Cardiac muscle cell (in vitro differentiated cells and primary cell): ENCODE measurements around the gene ENOX1. TPM values are rescaled to one million over a fixed set of nuclear protein-coding genes. Genes with fewer than 3 reads are reported as not detected.

ENCODE experiments used
- DNase-seq, 2 donors: peaks; one replicate each; pipeline versions ENCODE4 v3.0.0 to v3.0.0-alpha.2; 2010 to 2017; ENCODE audit warnings: low read depth in 1 of 2, low spot score in 1 of 2
- H3K27ac ChIP-seq: fragments of 200-600 bp; sonication (generic); 2 replicates; pipeline ENCODE4 v1.5.1; 2016
- H3K27me3 ChIP-seq: fragments of 200-600 bp; sonication (generic); 2 replicates; pipeline ENCODE4 v1.6.0; 2016; ENCODE audit warnings: control low read depth
- H3K36me3 ChIP-seq: fragments of 200-600 bp; sonication (generic); 2 replicates; pipeline ENCODE4 v1.5.1; 2016; ENCODE audit warnings: control low read depth
- H3K4me1 ChIP-seq: fragments of 200-600 bp; sonication (generic); 2 replicates; pipeline ENCODE4 v1.8.1; 2017; ENCODE audit warnings: low read depth, mild to moderate bottlenecking, mixed run types
- H3K4me3 ChIP-seq: fragments of 200-600 bp; sonication (generic); 2 replicates; pipeline ENCODE4 v1.5.1; 2016; ENCODE audit warnings: mild to moderate bottlenecking
- H3K9me3 ChIP-seq: fragments of 200-600 bp; sonication (generic); 2 replicates; pipeline ENCODE4 v1.5.1; 2017; ENCODE audit warnings: low read depth, mild to moderate bottlenecking, control low read depth
- CTCF ChIP-seq: IDR thresholded peaks from 2 replicates; pipeline ENCODE4 v1.5.1; 2012; ENCODE audit warnings: low read depth, mild to moderate bottlenecking, low read length
- polyA plus RNA-seq: library from polyadenylated mRNA; unstranded; fragments of >200 nt; fragmentation: Nextera tagmentation; extraction: Ambion mirVana; gene quantifications from 2 replicates; pipeline ENCODE4 v1.2.1, GENCODE V29; 2016
- total RNA-seq: library from RNA; depleted of rRNA; stranded (reverse); fragments of >200 nt; gene quantifications from 2 replicates; pipeline ENCODE4 v1.2.3, GENCODE V29; 2016

ENOX1 gene
- total and polyA plus RNA-seq, 2 experiments from 2014 or later: 2.0 to 5.1 TPM

DNA sequence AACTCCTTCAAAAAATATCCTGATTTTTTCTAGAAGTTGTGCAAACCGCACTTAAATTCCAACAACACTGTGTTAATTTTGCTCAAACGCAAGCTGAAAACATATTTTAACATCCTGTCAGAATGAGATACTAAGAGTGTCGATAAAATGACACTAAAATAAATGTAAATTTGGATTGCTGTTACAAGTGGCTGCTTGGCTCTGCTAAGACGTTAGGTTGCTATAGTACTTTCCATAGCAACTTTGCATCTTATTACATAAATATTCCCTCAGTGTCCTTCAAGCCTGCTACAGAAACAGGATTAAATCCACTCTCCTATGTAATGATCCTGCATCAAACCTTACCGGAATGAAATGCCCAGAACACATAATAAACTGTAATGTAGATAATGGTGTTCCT is 471.2 kb downstream of the ENOX1 start:
- no peak for TF ChIP-seq CTCF
- Histone ChIP-seq H3K4me3 (no peak overlapping the region), H3K27me3 (no peaks in the 10 kb centered on the region), H3K36me3 (no peaks in the 10 kb centered on the region), H3K4me1 (peaks cover 12% of the 10 kb centered on the region), H3K27ac (no peak overlapping the region), H3K9me3 (no peaks in the 10 kb centered on the region)
- DNase-seq: no peak

- no peak overlapping the region for H3K4me3 ChIP-seq
- no peak for TF ChIP-seq CTCF
- H3K36me3 ChIP-seq: no peaks in the 10 kb centered on the region
- H3K27me3 ChIP-seq: no peaks in the 10 kb centered on the region
- no peak for DNase-seq
- no peaks in the 10 kb centered on the region for H3K9me3 ChIP-seq
- peaks cover 12% of the 10 kb centered on the region for H3K4me1 ChIP-seq
- no peak overlapping the region for H3K27ac ChIP-seq
Observed at GRCh38 chr13:43309311-43309710, 477.5 kb downstream of the ENOX1 start.

DNA sequence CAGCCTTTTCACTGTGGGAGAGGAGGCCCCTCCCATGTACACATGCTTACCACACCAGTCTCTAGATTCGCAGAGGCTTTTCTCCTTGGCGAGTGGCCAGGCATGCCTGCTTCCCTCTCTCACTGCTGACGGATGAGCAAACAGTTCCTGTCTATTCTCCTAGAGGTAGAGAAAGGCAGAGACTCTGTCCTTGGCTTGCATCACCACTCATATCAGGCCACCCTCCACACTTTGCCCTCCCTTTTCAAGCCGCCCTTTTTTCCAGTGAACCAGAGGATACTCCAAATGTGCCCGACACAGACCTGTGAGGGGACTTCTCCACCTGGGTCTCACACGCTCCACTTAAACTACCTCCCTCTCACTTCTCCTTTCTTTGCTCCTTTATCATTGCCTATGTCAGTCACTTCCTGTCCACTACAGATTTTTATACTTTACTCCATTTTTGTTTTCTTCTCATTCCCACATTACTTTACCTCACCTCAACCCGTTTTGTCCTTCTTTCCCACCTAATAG is 478.8 kb downstream of the ENOX1 start:
- TF ChIP-seq CTCF: no peak
- Histone ChIP-seq H3K36me3 (no peaks in the 10 kb centered on the region), H3K4me1 (peaks cover 19% of the 10 kb centered on the region), H3K9me3 (no peaks in the 10 kb centered on the region), H3K27ac (no peak overlapping the region), H3K4me3 (no peak overlapping the region), H3K27me3 (no peaks in the 10 kb centered on the region)
- DNase-seq: peak; percentile 80 to 95

- Histone ChIP-seq H3K4me3 (no peak overlapping the region), H3K27me3 (no peaks in the 10 kb centered on the region), H3K9me3 (no peaks in the 10 kb centered on the region), H3K36me3 (no peaks in the 10 kb centered on the region), H3K4me1 (peaks cover 24% of the 10 kb centered on the region), H3K27ac (no peak overlapping the region)
- no peak for TF ChIP-seq CTCF
- DNase-seq: no peak
Observed at GRCh38 chr13:43307221-43307920, 479.4 kb downstream of the ENOX1 start.

GRCh38 chr13:43306372-43306771 is 480.4 kb downstream of the ENOX1 start:
- no peak overlapping the region for H3K4me3 ChIP-seq
- TF ChIP-seq CTCF: no peak
- peaks cover 27% of the 10 kb centered on the region for H3K4me1 ChIP-seq
- DNase-seq: no peak
- no peaks in the 10 kb centered on the region for H3K27me3 ChIP-seq
- no peak overlapping the region for H3K27ac ChIP-seq
- H3K36me3 ChIP-seq: no peaks in the 10 kb centered on the region
- no peaks in the 10 kb centered on the region for H3K9me3 ChIP-seq
